LNCaP clone FGC (cell line): Measurements from ENCODE around the gene CHRNA10.

Experiments
- DNase-seq: peaks from one replicate; pipeline ENCODE4 v3.0.0-alpha.2; 2011; ENCODE audit warnings: low read depth
- H3K4me3 ChIP-seq: 2 replicates; pipeline ENCODE4 v1.5.1; 2011; ENCODE audit warnings: mild to moderate bottlenecking, low read depth, low read length, control low read depth
- TF ChIP-seq, protein P1 (sequence below): IDR thresholded peaks from 2 replicates; pipeline ENCODE4 v1.5.1; 2012; ENCODE audit warnings: mild to moderate bottlenecking; ENCODE audit not compliant: control insufficient read depth, insufficient read depth; ENCODE audit errors: extremely low read depth

The CHRNA10 gene

DNA sequence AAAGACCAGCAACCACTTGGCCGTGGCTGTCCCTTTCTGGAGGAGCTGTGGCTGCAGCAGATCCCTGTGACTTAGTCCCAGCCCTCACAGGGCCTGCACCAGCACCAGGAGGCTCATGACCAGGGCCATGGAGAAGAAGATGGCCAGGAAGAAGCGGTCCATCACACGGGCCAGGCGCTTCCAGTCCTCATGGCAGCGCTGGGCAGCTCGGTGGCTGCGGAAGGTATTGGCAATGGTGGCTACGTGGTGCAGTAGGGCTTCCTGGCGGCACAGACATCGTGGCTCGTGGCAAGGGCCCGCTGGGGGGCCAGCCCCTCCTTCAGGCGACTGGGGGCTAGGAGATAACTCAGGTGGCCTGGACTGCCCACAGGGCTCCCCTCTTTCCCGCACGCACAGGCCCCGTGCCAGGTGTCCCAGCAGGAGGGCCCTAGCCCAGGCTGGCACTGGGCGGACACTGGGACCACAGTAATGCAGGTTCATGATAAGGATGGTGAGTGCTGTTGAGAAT lies 5.1 kb downstream of the CHRNA10 start:
- H3K4me3 ChIP-seq, result no peak overlapping the region
- TF ChIP-seq, protein P1, sequence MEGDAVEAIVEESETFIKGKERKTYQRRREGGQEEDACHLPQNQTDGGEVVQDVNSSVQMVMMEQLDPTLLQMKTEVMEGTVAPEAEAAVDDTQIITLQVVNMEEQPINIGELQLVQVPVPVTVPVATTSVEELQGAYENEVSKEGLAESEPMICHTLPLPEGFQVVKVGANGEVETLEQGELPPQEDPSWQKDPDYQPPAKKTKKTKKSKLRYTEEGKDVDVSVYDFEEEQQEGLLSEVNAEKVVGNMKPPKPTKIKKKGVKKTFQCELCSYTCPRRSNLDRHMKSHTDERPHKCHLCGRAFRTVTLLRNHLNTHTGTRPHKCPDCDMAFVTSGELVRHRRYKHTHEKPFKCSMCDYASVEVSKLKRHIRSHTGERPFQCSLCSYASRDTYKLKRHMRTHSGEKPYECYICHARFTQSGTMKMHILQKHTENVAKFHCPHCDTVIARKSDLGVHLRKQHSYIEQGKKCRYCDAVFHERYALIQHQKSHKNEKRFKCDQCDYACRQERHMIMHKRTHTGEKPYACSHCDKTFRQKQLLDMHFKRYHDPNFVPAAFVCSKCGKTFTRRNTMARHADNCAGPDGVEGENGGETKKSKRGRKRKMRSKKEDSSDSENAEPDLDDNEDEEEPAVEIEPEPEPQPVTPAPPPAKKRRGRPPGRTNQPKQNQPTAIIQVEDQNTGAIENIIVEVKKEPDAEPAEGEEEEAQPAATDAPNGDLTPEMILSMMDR, result no peak
- DNase-seq, result no peak

DNA sequence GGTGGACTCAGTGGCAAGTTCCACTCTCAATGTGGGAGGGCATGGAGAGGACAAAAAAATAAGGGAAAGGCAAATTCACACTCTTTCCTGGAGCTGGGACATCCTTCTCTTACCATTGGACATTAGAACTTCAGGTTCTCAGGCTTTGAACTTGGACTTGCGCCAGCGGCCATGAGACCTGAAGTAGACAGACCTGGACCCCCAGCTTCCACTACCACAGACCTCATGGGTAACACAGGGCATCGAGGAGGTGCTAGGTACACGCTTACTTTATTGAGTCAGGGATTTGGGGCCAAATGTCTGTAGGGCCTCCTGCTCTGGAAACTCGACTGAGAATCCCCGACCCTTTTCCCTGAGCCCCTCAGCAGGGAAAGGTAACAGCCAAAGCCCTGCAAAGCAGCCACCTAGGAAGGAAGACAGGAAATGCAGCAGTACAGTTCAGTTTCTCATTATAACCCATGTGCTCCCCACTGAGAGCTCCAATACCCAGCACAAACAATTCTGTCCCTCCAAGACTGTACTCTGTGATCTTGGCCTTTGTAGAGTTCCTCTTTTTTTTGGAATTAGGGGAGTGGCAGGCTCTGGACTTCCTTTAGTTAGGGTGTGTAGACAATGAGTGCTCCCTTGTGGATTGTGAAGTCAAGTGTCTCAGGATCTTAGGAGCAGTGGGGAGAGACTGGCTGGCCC lies 5.7 kb downstream of the CHRNA10 start:
- no peak for DNase-seq
- TF ChIP-seq, protein P1, result no peak
- no peak overlapping the region for H3K4me3 ChIP-seq

DNA sequence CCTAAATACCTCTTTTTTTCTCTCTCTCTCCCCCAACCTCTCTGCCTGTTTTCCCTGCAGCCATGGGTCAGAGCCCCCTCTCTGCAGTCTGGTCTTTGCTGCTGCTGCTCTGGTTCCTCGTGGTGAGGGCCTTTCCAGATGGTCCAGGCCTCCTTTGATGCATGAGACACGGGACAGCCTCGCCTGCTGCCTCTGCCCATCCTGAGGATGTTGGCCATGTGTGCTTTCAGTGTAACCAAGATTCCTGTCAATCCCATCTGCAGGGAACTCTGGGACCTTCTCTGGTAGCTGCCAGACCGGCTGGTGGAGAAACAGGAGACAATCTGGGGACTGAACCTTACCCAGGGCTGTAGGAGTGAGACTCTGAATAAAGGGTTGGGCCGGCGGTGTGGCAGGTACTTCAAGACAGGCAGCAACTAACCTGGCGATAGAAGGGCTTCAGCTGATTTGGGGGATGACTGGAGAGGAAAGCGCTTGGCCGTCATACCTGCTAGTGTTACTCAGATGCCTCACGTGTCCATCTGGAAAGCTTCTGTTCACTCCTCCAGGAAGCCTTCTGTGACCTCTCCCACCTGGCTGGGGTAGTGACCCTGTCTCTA lies 7.1 kb downstream of the CHRNA10 start:
- TF ChIP-seq, protein P1, result no peak
- DNase-seq, result no peak
- no peak overlapping the region for H3K4me3 ChIP-seq

DNA sequence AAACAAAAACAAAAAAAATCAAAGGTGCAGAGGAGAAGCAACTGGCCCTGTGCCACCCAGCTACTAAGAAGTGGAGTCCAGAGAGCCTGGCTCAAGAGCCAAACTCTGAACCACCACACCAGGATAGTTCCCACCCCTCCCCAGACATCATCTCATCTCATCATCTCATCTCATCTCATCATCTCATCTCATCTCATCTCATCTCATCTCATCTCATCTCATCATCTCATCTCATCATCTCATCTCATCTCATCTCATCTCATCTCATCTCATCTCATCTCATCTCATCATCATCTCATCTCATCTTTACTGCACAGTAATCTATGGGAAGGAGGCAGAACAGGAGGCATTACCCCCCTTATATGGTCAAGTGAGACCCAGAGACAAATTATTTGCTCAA lies 8.3 kb downstream of the CHRNA10 start:
- TF ChIP-seq, protein P1, result no peak
- no peak overlapping the region for H3K4me3 ChIP-seq

DNA sequence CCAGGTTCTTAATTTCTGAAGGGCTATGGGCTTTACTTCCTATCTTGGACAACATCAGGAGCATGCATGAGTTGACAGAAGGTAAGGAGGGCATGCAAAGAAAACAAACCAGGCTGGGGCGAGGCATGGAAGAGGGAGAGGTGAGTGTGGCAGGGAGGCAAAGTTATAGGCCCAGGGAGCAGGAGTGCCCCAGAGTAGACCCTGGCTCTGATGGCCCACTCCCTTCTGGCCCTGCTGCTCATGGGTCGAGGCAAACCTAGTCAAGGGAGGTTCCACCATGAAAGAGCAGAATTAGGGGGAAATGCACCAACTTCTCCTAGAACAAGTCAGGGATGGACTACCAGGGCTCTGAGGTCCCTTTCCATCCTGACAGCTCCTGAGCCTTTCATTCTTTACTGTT lies 10.2 kb downstream of the CHRNA10 start:
- TF ChIP-seq, protein P1, result no peak
- DNase-seq, result no peak
- H3K4me3 ChIP-seq, result no peak overlapping the region

More for the DNA sequence above, 8.3 kb downstream of the CHRNA10 start:
- DNase-seq, result no peak

DNA sequence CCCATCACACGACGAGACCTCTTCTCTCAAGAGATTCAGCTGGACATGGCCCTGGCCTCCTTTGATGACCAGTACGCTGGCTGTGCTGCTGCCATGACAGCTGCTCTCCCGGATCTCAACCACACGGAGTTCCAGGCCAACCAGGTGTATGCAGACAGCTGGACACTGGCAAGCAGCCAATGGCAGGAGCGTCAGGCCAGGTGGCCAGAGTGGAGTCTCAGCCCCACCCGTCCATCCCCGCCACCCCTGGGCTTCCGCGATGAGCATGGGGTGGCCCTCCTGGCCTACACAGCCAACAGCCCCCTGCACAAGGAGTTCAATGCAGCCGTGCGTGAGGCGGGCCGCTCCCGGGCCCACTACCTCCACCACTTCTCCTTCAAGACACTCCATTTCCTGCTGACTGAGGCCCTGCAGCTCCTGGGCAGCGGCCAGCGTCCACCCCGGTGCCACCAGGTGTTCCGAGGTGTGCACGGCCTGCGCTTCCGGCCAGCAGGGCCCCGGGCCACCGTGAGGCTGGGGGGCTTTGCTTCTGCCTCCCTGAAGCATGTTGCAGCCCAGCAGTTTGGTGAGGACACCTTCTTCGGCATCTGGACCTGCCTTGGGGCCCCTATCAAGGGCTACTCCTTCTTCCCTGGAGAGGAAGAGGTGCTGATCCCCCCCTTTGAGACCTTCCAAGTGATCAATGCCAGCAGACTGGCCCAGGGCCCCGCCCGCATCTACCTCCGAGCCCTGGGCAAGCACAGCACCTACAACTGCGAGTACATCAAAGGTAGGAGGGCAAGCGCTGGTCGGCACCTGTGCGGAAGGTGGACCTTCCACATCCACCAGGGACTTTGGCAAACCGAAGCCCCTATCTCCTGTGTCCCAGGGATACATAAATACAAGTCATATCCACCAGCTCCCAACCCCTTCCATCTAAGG lies 11.3 kb downstream of the CHRNA10 start:
- no peak overlapping the region for H3K4me3 ChIP-seq
- TF ChIP-seq, protein P1, result no peak
- peak; percentile 15 for DNase-seq
